ELF-1 (cell line): ENCODE results near the gene CELF2.

Experiments used
- DNase-seq: peaks from one replicate; pipeline ENCODE4 v3.0.0-alpha.2; 2016; ENCODE audit warnings: low read depth, low spot score

The CELF2 gene

DNA sequence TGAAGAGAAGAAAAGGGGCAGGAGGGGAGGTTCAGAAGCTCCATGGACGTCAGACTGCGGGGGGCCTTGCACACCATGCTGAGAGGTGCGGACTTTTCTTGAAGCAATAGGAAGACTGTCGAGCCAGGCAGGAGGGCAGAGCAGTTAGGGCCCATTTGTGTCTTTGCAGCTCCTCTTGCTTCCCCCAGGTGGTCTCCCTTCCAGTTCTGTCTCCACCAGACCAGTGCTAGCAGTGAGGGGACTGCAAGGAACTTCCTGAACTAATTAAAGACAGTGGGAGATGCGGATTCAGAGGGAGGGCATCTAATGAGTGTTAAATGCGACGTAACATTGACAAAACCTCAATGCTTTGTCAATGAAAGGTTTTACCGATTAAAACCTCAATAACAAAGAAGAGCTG lies 368.4 kb downstream of the CELF2 start:
- no peak for DNase-seq
